ENCODE data around the gene MISFA.

- no peak; the same call in 1 of the 2 replicates for TF ChIP-seq ISL1 (CRISPR knock-in tag; IDR thresholded peaks at IDR 0.05)
- no peak for TF ChIP-seq ESRRG (CRISPR knock-in tag; IDR thresholded peaks at IDR 0.05)
- no peak for TF ChIP-seq RARB (CRISPR knock-in tag; IDR thresholded peaks at IDR 0.05)
- TF ChIP-seq CSDC2 (CRISPR knock-in tag; IDR thresholded peaks at IDR 0.05): no peak
- no peak for TF ChIP-seq TCF4 (CRISPR knock-in tag; IDR thresholded peaks at IDR 0.05; ENCODE audit: borderline replicate concordance)
- TF ChIP-seq ARNTL (CRISPR knock-in tag; IDR thresholded peaks at IDR 0.05; ENCODE audit: borderline replicate concordance, low read depth): no peak
- TF ChIP-seq TOX (CRISPR knock-in tag; IDR thresholded peaks at IDR 0.05; ENCODE audit: borderline replicate concordance): no peak
- no peak for TF ChIP-seq CREB5 (CRISPR knock-in tag; IDR thresholded peaks at IDR 0.05; ENCODE audit: low read depth)
- TF ChIP-seq ZFP3 (CRISPR knock-in tag; IDR thresholded peaks at IDR 0.05): no peak
- no peak for TF ChIP-seq PPARA (CRISPR knock-in tag; IDR thresholded peaks at IDR 0.05; ENCODE audit: borderline replicate concordance)
These were observed 18.9 kb downstream of the MISFA start for GRCh38 chr11:18618342-18619025.
